Epithelial cell of proximal tubule (primary cell): ENCODE results near the gene WNT16. TPM values are rescaled to one million over a fixed set of nuclear protein-coding genes. Genes with fewer than 3 reads are reported as not detected.
A peak's percentile ranks its signal among the peaks of the same experiment; 100 is the strongest.

Experiments used
- DNase-seq: peaks from one replicate; pipeline ENCODE4 v3.0.0-alpha.2; 2011; ENCODE audit warnings: low read depth
- H3K4me3 ChIP-seq: 2 replicates; pipeline ENCODE4 v1.5.1; 2011; ENCODE audit warnings: low read depth, mild to moderate bottlenecking, low read length
- CTCF ChIP-seq: conservative IDR thresholded peaks from 2 replicates; pipeline ENCODE4 v1.5.1; 2012; ENCODE audit warnings: low read depth, mild to moderate bottlenecking, low read length
- total RNA-seq: library from RNA; depleted of rRNA; stranded (reverse); fragments of >200 nt; gene quantifications from 2 replicates; pipeline ENCODE4 v1.2.3, GENCODE V29; 2015

The WNT16 gene
- total RNA-seq, 1 donor from 2014 or later, result not detected

GRCh38 chr7:121369462-121369861, 40.7 kb downstream of the WNT16 start:
- TF ChIP-seq CTCF, result no peak
- no peak overlapping the region for H3K4me3 ChIP-seq
- DNase-seq, result no peak

GRCh38 chr7:121371367-121371766, 42.6 kb downstream of the WNT16 start:
- H3K4me3 ChIP-seq, result no peak overlapping the region
- no peak for DNase-seq
- TF ChIP-seq CTCF, result no peak

- DNase-seq, result no peak
- no peak for TF ChIP-seq CTCF
- H3K4me3 ChIP-seq, result no peak overlapping the region
Measured at GRCh38 chr7:121371883-121372282, 43.1 kb downstream of the WNT16 start.

- no peak overlapping the region for H3K4me3 ChIP-seq
- DNase-seq, result no peak
Measured at GRCh38 chr7:121372376-121373010, 43.7 kb downstream of the WNT16 start.

GRCh38 chr7:121373177-121373576, 44.4 kb downstream of the WNT16 start:
- H3K4me3 ChIP-seq, result no peak overlapping the region
- DNase-seq, result no peak
- TF ChIP-seq CTCF, result peak; percentile 25

More at GRCh38 chr7:121372376-121373010, 43.7 kb downstream of the WNT16 start:
- no peak for TF ChIP-seq CTCF

- no peak for DNase-seq
- TF ChIP-seq CTCF, result no peak
- no peak overlapping the region for H3K4me3 ChIP-seq
Measured at GRCh38 chr7:121376979-121377378, 48.2 kb downstream of the WNT16 start.

- no peak for TF ChIP-seq CTCF
- no peak for DNase-seq
Measured at GRCh38 chr7:121379930-121380329, 51.1 kb downstream of the WNT16 start.

More at GRCh38 chr7:121379930-121380329, 51.1 kb downstream of the WNT16 start:
- no peak overlapping the region for H3K4me3 ChIP-seq
